Right forelimb (tissue), 1 donor: ENCODE measurements around the gene FBXL14.

Experiments
- DNase-seq: peaks from one replicate; pipeline ENCODE4 v3.0.0-alpha.2; 2018

The FBXL14 gene

DNA sequence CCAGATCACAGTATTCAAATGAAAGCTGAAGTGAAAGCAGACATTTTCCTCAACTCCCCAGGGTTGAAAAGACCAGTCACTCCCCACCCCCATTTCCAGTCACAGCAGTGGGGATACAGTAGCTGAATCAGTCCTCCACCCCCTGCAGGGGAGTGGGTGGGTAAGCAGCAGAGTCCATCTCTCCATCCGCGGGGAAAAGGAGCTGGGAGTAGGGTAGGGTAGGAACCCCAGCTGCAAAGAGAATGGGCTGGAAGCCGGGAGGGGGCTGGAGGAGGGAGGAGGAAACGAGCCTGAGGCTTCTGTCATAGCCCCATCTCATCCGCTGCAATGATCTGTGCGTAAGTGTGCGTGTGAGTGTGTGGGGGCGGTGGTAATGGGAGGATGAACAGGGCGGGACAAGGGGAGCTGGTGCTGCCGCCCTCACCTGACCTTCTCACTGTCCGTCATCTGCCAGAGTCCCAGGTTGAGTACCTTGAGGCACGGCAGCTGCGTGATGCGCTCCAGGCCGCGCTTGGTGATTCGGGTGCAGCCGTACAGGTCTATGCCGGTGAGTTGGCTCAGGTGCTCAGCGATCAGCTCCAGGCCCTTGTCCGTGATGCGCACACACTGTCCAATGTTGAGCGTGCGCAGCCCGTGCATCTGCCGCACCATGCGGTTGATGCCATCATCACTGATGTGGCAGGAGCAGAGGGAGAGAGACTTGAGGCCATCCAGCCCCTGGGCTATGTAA, 1.8 kb downstream of the FBXL14 start:
- no peak for DNase-seq

GRCh38 chr12:1591543-1591942, 2.8 kb downstream of the FBXL14 start:
- no peak for DNase-seq

GRCh38 chr12:1591034-1591433, 3.3 kb downstream of the FBXL14 start:
- no peak for DNase-seq

GRCh38 chr12:1590221-1590979, 4.0 kb downstream of the FBXL14 start:
- DNase-seq = no peak

- no peak for DNase-seq
Measured at GRCh38 chr12:1588575-1588947, 5.8 kb downstream of the FBXL14 start.

GRCh38 chr12:1587927-1588574, 6.3 kb downstream of the FBXL14 start:
- DNase-seq = no peak

- DNase-seq = no peak
Measured at GRCh38 chr12:1584326-1584725, 10.1 kb downstream of the FBXL14 start.

DNA sequence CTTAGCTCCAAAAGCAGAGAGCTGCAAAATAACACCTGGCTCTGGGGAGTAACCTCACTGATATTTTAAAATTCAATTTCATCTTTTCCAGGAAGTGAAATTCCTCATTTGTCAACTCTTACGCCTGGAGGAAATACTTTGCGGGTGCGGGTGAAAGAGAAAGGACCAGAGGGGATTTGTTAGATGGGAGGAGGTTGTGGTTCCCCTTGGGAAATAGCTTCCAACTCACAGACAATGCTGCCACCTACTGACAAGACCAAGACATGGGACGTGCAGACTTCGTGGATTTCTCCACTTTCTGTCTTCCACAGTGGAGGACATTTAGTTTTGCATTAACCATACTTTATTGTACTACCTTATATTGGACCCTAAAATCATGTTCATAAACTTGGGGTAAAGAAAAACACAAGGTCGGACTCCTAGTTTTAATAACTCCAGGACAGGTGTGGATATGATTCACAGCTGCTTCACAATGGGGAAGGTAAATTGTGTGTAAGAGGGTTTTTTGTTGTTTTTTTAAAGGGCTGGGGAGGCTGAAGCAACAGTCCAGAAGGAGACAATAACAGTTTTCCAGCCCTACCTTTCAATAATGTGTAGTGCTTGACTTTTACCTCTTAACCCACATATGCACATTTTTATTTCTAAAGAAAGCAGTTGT, 10.8 kb downstream of the FBXL14 start:
- peak; percentile 81 for DNase-seq

DNA sequence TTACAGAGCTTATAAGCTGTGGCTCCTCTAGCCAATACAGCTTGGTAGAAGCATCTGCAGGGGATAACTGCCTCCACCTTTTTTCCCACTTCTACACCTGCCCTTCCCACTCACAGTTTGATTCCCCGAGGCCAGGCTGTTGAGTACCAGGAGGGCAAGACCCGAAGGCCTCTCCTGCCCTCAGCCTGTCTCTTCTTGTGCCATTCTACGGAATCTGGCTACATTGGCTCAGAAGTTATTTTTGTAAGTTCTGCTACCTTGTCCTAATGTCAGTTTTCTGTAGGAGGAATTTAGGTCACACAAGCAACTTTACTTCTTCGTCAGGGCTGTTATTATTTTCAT, 11.7 kb downstream of the FBXL14 start:
- no peak for DNase-seq

- DNase-seq = no peak
Measured at GRCh38 chr12:1581973-1582708, 12.2 kb downstream of the FBXL14 start.

- no peak for DNase-seq
Measured at GRCh38 chr12:1580526-1580925, 13.9 kb downstream of the FBXL14 start.

DNA sequence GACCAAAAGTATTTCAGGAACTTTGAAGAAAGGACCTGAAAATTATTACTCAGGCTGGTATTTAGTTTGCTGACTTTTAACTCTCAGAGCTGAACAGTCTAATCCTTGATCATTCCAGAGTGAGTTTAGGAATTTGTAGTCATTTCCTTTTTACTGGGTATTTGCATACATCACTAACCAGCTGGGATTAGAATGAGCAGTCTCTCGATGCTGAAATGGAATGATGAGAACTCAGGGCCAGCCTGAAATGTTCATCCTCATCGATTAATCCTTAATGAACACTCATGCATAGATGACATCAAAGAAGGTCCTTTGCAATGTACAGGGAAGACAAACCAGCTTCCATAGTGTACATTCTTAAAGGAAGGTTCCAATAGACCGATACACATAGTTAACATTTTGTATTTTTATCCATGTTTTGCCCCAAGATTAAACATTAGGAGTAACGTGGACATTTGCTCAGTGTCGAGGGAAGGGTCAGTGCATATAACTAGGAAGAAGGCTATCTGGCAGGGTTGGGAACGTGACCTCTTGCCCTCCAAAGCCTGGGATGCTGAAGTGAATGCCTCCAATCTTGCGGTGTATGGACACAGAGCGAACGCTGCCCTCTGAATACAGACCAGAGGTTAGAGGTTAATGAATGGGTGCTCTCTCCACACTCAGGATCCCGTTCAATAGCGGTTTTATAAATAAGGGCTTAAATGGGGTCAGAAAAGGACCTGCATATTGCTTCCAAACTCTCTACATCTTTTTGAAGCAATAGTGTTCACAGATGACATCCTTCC, 14.5 kb downstream of the FBXL14 start:
- DNase-seq = no peak

DNA sequence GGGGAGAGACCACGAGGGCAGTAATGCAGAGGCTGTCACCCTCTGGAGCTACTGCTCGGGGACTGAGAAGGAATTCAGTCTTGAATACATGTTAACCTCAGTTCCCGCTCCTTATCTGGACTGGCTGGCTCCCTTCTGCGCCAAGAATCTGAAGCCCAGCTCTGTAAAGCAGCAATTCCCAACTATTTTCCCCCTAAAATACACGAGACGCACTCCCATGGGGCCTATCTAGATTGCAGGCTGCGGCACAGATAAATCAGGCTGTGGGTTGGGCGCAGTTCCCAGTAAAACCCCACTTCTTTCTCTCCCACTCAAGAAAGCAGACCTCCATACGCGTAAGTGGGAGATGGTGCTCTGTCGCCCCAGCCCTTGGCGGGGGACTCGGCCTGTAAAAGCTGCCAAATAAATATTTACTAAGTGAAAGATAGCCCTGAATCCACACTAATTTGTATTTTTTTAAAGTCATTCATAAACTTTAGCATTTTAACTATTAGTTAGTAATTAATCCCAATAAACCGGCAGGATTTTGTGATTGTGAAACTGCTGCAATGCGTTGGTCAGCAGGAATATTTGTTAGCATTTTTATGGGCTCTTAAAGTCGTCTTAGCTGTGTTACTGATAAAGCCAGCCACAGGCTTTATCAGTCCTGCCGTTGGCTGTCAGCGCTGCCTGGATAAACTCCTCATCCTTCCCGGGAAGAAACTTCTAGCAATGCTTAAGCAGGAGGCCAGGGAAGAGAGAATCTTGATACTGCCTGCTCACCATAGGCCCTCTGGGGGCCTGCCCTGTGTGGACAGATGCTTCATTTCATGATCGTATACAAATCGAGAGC, 17.8 kb downstream of the FBXL14 start:
- no peak for DNase-seq

- no peak for DNase-seq
Measured at GRCh38 chr12:1575408-1576401, 18.7 kb downstream of the FBXL14 start.

- no peak for DNase-seq
Measured at GRCh38 chr12:1574865-1575259, 19.5 kb downstream of the FBXL14 start.

DNA sequence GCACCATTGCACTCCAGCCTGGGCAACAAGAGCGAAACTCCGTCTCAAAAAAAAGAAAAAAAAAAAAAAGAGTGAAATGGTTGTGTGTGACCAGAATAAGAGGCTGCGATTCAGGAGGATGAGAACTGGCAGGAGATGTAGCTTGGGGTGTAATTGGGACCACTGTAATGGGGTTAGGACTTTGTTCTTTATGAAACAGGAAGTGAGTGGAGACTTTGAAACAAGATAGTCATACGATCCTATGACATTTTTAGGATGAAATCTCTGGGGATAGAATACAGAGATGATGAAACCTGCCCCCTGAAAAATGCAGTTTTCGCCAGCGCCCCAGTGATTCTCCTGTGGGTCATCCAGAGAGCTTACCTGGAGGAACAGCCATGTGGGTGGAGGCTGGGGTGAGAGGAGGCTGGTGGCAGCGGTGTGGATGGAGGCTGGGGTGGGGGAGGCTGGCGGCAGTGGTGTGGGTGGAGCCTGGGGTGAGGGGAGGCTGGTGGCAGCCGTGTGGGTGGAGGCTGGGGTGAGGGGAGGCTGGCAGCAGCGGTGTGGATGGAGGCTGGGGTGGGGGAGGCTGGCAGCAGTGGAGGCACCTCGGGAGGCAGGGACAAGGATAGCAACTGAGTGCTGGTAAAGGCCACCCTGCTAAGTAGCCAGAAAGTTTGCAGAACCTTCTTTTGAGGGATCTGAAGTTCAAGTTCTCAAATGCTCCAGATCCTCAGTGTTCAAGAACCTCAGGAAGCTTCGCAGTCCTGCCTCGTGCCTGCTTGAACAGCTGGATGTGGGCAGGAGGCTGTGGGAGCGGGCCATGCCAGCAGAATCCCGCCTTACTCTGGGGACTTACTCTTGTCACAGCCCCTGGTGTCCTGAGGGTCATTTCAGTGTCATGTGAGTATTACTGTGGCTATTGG, 20.2 kb downstream of the FBXL14 start:
- no peak for DNase-seq

DNA sequence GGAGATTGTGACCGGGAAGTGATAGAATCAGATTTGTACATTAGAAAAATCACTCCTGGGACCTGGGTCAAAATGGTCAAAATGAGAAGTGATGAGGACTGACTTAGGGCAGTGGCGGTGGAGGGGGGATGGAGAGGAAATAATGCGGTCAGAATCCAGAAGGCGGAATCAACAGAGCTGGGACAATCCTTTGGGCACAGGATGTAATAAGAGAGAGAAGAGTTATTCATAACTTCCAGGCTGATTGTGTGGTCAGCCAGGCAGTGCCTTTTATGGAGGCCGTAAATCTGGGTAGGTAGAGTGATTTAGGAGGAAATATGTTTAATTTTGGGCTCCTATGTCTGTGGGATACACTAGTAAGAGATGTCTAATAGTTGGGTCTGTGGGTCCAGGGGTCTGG, 21.6 kb downstream of the FBXL14 start:
- DNase-seq = no peak

- DNase-seq = no peak
Measured at GRCh38 chr12:1567852-1568251, 26.5 kb downstream of the FBXL14 start.
